ENCODE data around the gene ZNF438.
"Not testable (repeated sequence)": the region's sequence is repeated elsewhere in the genome, so short reads cannot be mapped to it uniquely, and the experiment has no call there.

The ZNF438 gene

DNA sequence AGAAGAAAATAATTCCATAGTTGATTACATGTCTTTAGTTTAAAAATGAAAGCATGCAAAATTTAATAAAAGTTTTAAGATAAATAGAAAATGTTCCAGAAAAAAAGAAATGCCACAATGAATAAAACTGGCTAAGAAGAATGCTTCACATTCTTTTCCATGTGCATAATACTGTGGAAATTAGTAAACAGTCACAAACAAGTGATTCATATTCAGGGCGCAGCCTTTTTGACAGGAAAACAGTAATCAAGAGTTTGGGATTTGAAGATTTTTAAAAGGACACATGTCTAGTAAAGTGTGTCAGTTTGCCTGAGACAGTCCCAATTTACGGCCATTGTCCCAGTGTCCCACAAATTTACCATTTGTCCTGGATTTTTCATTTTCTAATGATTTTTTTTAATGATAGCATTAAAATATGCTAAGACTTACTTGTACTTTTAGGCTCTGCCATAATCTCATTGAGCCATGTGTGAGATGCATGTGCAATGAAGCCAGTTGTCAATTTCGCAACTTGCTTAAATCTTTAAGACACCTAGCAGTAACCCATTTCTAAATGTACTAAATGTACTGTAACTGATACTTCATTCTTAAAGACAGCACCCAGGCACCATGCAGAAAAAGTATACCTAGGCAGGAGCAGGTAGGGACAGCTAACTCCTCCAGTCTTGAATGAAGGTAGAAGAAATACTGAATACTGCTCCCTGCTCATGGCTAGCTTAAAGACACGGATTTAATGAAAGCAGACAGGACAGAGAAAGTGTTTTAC is 46.9 kb downstream of the ZNF438 start:
- FAIRE-seq: no peak

DNA sequence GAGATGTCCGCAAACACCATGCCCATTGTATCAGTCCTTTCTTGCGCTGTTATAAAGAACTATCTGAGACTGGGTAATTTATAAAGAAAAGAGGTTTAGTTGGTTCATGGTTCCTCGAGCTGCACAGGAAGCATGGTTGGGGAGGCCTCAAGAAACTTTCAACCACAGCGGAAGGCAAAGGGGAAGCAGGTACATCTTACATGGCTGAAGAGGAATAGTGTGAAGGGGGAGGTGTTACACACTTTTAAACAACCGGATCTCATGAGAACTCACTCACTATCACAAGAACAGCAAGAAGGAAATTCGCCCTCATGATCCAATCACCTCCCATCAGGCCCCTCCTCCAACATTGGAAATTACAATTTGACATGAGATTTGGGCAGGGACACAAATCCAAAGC is 48.5 kb downstream of the ZNF438 start:
- FAIRE-seq: not testable (repeated sequence)

DNA sequence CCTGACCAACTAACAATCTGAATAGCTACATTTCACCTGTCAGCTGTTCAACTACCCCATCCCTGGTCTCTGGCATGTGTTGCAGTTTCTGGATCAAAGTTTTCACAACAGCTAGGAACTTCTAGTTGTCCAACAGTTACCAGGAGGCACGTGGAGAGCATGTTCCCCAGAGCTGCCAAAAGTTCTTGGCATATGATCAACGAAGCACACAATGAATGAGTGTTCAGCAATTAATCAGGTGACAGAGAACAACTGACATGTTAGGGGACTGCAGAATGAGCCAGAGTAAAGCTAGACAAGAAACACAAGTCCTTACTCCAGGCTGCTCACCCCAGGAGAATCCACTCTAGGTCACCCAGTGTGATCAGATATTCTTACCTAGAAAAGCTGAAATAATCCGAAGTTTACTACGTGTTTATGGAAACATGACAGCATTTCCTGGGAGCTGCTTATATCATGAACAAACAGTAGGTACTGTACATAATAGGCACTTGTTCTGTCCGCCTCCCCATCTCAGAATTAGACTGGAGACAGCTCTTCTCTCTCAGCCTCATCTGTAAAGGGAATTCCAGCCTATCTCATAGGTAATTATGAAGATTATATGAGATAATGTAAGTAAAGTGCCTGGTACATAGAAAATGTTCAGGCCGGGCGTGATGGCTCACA is 50.6 kb downstream of the ZNF438 start:
- FAIRE-seq: no peak

DNA sequence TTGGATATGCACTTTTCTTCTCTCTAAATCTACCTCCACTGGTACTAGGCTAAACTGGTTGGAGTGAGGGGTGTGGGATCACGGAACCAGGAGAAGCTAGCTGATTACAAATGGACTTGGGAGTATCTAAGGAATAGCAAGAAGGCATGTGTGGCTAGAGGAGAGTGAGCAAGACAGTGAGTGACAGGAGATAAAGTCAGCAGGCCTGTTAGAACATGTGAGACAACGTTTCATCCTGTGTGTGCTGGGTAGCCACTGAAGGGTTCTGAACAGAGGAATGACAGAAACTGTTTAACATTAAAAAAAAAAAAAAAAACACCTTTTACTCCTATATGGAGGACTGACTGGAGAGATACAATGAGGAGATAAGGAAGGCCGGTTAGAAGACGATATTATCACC is 51.7 kb downstream of the ZNF438 start:
- FAIRE-seq: no peak

DNA sequence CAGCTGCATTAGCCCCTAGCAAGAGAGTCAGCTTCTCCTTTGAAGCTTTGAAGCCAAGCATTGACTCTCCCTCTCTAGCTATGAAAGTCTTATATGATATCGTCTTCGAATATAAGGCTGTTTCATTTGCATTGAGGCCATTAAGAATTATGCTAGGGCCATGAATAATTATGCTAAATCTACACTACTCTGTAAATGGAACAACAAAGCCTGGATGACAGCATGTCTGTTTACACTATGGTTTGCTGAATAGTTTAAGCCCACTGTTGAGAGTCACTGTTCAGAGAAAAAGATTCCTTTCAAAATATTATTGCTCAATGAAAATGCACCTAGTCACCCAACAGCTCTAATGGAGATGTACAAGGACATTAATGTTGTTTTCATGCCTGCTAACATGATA is 52.8 kb downstream of the ZNF438 start:
- no peak for FAIRE-seq

DNA sequence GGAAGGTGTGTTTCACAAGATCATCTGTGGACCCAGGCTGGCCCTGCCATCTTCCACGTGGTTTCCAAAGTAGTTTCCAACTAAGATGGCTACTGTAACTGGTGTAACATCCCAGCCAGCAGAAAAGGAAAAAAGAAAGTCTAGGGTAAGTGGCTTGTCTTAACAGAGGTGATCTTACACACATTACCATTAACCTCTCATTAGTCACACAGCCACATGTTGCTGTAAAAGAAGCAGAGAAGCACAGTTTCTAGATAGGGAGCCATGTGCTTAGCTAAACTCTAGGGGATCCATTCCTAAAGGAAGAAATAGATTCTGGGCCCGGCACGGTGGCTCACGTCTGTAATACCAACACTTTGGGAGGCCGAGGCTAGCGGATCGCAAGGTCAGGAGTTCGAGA is 54.3 kb downstream of the ZNF438 start:
- no peak for FAIRE-seq

DNA sequence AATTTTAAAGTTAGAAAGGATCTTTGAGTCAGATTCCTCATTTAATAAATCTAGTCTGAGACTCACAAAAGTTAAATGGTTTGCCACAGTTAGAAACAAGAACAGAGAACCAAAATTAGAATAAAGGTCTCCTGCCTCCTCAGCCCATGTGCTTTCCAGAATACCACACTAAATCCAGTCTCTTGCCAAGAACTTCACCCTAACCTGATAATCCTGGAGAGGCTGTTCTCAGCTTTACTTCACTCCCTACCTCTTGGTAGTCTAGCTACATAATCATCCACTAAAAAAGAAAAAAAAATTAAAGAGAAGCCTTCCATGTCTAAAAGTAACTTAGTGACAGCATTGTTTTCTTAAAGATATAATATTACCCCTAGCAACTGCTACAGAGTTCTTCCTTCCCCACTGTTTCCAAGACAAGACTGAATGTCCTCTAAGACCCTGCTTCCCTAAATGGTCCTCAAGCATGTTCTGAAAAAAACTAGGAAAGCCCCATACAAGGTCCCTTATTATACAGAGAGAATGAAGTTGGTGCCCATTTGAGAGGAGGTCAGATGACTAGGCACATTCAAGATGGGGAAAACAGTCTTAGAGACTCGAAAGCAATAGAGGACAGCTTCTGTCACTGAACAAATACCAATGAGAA is 56.8 kb downstream of the ZNF438 start:
- no peak for FAIRE-seq

DNA sequence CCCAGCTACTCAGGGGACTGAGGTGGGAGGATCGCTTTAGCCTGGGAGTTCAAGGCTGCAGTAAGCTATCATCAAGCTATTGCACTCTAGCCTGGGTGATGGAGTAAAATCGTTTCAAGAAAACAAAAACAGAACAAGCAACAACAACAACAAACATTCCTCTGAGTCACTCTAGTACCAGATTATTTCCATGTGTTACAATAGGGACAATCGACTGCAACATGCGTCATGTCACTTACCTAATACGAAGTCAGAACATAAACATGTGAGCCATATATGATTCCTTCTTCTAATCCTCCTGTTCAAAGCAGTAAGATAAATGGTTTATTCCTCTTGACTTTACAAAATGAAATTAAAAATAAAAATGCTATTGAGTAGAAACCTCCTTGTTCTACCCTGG is 57.3 kb downstream of the ZNF438 start:
- FAIRE-seq: no peak

DNA sequence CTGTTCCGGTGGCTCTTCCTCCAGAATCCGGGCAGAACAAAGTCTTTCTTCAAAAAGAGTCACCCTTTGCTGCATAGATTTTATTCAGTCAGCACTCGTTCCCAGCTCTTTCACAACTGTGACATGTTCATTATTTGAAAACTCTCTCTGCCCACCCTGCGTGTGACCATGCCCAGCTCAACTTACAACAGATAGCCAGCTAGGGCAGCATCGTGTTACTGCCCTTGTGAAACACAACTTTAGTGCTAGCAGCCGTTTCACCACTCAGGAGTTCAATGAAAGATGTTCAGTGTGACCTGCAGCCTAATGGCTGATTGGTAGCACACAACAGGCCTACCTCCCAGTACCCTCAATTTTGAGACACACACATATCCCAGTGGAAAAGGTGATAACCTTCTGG is 57.9 kb downstream of the ZNF438 start:
- FAIRE-seq: no peak

DNA sequence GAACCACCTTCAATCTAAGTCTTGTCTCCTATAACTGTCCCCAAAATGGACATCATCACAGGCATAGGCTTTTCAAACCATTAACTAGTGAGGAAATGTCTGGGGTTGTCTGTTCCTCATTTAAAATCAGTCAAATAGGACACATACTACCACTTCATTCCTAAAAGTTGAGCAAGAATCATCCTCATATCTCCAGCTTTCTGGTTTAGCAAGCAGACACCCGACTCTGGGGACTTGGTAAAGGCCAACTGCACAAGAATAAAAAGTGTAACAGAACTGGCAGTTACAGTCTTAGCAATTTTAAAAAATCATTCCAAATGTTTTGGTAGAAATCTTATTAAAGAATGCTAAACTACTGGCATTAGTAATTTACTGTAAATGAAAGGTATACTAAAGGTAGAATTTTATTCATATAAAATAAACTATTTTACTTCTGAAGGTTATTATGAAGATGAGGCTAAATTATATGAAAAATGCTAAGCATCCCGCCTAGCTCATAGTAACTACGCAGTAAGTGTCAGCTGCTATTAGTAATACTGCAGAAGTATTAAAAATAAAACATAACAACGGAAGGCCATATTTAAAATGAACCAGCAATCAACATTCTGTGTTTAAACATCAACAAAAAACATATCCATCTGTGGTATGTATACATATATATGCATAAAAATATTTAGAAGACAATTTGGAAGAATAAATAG is 60.8 kb downstream of the ZNF438 start:
- no peak for FAIRE-seq

DNA sequence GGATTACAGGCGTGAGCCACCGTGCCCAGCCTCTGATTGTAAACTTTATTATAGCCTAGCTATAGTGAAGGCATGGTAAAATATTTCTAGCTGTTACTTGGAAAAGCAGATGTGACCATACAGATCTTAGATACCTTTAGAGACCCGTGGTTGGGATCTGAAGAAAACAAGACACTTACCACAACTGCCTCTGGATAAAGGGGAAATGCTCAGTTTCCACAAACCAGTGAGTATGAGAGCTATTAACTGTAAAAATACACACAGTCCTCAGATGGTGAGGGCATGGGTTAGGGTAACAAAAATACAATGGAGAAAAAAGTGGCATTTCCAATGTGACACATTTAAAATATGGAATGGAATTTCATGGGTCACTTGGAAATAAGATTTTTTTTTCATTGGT is 63.0 kb downstream of the ZNF438 start:
- FAIRE-seq: no peak

DNA sequence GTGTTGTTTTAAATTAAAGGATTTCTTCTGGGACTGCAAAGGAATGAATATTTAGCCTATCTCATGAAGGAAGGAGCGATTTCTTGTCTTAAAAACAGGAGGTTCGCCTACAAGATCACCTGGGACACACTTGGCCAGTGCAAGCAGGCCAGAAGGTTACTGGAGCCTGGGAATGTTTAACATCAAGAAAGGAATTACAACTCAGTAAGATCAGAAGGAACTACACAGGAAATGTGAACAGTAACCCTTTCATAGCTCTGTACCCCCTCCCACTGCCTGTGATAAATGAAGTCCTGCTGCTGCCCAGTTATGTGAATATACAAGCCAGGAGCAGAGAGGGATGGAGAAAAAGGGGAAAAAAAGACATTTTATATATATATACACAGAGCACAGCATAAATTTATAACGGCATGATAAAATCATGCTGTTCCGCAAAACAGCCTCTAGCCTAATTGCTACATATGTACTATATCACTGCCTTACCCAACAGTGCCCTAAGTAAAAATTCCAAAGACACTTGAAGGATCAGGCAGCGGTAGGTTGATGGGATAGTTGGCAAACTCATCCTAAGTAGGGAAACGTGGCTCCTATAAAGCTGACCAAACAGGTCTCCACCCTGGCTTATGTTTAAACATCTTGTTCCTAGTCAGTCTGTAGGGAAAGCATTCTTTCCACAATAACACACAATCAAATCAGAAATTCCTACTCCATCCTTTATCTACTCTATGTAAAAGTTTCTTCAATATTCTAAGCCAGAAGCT is 63.8 kb downstream of the ZNF438 start:
- FAIRE-seq: no peak

DNA sequence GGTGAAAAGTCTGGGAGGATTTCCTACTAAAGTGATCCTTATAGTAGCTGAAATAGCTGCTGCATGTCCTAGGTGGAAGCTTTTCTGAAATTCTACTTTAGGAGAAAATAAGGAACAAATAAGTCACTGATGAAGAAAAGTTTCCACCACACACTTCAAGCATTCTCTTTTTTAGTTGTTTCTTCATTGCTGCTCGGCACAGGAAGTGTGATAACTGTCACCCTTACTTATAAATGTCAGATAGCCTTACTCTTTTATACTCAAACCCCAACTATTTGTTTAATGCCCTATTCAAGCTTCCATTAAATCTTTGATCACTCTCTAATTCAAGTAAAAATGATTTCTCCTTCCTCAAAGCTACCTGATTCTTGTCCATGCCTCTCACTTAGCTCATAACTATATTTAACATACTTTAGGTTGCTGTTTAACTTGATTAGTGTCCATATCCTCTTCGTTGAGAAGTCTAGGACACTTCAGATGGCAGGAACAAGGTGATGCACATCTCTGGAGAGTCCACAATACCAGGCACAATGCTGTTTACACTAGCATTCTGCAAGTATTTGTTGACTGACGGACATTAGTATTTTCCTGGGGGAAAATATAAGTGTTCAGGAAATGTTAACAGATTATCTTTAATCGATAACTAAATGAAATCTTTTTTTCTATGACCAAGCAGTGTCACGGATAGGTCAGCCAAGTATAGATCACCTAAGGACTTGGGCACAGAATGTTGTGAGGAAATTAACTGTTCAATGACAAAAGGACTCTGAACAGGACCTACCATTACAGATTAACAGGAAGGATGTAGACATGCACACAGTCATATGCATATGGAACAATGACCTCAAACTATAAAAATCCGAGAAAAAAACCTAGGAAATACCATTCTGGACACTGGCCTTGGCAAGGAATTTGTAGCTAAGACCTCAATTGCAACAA is 67.4 kb downstream of the ZNF438 start:
- FAIRE-seq: no peak

DNA sequence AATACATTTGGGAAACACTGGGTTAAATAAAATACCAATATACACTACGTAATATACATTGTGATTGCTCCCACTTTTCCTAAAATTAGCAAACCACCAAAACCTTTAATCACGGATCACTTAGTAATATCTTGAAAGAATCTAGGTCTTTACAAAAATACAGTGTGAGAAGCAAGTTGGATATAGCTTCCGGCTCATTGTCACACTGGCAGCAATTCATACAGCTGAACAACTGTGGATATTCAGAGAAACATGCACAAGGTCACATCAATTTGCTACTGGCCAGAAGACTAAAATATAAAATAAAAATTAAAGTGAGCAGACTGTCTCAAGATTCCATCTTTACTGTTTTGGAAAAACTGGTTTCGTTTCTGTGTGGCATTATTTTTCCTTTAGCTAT is 69.1 kb downstream of the ZNF438 start:
- no peak for FAIRE-seq

DNA sequence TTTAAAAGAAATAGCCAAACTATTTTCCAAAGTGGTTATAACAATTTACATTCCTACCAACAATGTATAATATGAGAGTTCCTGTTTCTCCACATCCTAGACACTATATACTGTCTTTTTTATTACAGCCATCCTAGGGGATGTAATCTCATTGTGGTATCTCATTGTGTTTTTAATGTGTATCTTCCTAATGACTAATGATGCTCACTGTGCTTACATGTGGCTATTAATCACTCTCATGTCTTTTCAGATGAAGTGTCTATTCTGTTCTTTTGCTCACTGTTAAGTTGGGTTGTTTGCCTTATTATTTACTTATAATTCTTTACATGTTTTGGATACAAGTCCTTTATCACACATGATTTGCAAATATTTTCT is 71.8 kb downstream of the ZNF438 start:
- no peak for FAIRE-seq

DNA sequence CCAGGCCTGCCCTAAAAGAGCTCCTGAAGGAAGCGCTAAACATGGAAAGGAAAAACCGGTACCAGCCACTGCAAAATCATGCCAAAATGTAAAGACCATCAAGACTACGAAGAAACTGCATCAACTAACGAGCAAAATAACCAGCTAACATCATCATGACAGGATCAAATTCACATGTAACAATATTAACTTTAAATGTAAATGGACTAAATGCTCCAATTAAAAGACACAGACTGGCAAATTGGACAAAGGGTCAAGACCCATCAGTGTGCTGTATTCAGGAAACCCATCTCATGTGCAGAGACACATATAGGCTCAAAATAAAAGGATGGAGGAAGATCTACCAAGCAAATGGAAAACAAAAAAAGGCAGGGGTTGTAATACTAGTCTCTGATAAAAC is 82.4 kb downstream of the ZNF438 start:
- not testable (repeated sequence) for FAIRE-seq

DNA sequence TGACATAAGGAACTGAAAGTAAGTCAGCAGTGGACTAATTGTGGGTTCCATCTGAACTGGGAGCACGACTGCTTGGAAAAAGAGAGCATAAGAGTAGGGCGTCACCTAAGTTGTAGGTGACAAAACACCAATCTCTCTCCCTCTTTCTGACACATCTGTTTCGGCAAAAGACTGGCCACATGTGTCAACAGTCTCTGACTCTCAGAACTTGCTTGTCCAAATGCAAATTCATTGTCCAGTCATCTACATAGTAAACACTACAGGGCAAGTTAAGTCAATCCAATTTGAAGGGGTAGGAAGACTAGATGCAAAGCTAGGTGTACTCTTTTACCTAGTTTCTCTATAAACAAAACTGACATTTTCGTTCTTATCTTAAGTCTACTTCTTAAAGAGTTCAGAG is 87.7 kb downstream of the ZNF438 start:
- FAIRE-seq: no peak

DNA sequence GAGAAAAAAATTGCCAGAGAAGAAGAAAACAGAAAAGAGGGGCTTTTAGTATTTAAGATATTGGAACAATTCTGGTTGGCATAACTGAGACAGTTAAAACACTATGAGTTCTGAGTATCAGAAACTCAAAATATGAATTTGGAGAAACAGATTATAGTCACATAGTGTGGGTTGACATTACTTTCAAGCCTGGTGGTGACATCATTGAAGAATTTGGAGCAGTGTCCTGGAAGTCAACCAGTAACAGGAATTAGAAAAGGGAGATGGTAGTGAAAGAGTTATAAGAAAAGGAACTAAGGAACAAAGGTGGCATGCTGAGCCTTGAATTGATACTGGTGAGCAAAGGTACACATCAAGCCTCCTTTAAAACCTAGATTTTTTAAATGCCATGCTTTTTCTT is 88.2 kb downstream of the ZNF438 start:
- FAIRE-seq: no peak

DNA sequence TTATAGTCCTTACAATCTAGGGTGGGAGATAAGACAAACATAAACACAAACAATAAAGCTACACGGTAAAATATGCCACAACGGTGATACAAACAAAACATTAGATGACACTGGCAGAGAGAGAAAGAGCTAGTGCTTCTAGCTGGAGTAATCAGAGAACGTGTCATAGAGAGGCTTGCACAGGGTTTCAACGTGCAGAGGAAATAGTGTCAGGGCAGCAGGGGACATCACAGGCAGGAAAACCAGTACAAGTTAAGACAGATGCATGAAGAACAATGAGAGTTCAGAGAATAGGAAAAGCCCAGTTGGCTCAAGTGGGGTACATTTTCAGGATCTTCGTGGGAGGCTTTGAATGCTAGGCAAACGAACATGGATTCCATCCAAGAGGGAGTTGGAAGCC is 91.4 kb downstream of the ZNF438 start:
- no peak for FAIRE-seq

DNA sequence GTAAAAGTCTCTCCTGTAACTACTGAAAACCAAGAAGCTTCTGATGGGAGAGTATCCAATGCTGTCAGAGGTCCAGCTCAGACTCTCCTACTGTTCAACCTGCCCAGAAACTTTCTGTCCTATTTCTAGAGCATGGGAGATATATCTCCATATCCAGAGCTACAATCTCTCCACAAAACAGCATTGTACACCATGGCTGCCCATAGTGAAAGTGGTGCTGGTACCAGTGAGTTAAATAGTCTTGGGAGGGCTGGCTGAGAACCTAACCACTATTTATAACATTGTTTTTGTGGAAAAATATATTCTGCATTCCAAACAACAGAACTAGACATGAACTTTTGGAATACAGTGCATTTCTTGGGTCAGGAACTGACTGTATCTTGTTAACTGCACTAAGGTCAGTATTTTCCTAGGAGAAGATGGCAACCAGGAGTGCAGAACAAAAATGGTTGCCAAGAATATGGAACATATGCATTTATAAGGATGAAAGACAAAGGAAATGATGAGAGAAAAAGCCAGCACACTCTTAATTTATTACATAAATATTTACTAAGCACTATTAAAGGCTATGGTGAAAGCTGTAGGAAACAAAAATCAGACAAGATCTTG is 91.9 kb downstream of the ZNF438 start:
- FAIRE-seq: no peak

DNA sequence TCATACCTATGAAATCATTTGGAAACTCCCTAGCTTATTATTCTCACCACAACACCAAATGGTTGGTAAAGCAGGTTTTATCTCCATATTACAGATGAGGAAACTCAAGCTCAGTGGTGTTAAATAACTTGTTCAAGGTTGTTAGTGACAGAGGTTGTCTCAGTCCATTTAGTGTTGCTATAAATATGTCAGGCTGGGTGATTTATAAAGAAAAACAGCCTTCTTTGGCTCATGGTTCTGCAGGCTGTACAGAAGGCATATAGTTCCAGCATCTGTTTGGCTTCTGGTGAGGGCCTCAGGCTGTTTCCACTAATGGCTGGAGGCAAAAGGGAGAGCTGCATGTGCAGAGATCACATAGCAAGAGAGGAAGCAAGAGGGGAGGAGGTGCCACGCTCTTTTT is 96.6 kb downstream of the ZNF438 start:
- no peak for FAIRE-seq
